GM11168 (cell line): ENCODE data around the gene PTF1A.

ENCODE experiments used
- in situ Hi-C: fragments of 300-500 bp; cut with MboI; formaldehyde crosslinking; loops from one replicate; pipeline ENCODE4 v1.12.0; 2022; ENCODE audit warnings: low sequenced_read_pairs; ENCODE audit not compliant: unreplicated experiment

PTF1A gene, protein sequence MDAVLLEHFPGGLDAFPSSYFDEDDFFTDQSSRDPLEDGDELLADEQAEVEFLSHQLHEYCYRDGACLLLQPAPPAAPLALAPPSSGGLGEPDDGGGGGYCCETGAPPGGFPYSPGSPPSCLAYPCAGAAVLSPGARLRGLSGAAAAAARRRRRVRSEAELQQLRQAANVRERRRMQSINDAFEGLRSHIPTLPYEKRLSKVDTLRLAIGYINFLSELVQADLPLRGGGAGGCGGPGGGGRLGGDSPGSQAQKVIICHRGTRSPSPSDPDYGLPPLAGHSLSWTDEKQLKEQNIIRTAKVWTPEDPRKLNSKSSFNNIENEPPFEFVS

DNA sequence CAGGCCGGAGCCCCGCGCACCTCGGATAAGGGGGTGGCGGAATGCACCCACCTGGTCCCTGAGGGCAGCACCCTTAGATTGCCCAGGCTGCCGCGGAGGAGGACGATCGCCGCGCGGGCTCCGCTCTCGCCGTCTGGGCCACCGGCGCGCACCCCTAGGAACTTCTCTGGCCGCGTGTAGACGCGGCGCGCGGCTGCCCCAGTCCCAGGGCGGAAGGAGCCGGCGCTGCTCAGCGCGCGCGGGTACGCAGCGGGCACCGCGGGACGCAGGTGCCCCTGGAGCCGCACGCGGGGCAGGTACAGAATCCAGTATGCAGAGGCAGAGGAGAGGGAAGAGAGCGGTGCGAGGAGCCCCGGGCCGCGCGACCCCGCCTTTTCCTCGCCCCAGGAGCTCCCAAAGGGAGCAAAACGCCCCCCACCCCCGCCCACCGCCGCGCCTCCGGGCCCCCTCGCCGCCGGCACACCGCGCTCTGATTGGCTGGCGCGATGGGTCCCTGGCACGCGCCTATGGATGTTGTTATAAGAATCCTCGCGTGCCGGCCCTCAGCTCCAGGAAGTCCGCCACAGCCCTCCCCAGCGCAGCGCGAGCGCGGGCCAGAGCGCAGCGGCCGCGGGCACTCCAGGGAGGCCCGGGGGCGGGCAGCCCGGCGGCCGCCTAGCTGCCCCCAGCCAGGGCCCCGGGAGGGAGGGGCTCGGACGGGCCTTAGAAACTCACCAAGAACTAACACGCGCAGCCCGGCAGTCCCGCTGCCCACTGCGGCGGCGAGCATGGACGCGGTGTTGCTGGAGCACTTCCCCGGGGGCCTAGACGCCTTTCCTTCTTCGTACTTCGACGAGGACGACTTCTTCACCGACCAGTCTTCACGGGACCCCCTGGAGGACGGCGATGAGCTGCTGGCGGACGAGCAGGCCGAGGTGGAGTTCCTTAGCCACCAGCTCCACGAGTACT lies at the start of gene PTF1A:
Gene PTF1A, plus strand, starts transcription at position 549 of the 948 bp plus-strand sequence. Its CDS starts 219 bp downstream, at position 768.
- in situ Hi-C loops = no loop called here

DNA sequence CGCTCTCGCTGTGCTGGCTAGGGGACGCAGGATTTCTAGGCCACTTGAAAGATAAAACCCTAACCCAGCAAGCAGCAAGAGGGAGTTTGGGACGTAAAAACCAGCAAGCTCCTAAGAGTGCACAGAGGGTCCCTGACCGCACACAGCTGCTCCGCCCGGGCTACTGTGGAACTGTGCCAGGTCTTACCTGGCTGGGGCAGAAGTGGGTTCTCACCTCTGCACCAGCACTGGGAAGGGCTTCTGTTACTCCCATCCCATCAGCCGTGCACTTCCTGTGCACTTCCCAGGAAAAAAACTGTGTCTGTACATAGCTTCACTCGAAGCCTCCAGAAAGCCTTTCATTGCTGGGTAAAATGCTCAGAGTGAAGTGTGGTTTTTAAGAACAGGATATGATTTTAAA lies 45.9 kb upstream of the PTF1A start:
- in situ Hi-C loops = no loop called here

DNA sequence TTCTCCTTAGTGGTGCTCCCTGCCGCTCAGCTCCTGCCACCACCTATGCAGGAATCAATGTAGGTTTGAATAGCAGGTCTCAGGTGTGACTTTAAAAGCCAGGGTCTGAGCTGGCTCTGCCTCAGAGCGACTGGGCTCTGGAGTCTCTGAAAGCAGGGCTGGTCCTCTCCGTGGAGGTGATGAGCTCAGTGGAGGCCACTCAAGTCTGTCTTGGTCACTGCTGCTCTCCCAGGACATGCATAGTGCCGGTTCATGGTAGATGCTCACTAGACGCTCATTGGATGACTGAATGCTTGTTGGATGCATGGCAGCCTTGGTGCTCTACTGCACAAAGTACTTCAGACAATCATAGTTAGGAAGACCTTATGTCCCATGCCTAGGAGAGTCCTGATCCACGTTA lies 45.1 kb upstream of the PTF1A start:
- in situ Hi-C loops = no loop called here

DNA sequence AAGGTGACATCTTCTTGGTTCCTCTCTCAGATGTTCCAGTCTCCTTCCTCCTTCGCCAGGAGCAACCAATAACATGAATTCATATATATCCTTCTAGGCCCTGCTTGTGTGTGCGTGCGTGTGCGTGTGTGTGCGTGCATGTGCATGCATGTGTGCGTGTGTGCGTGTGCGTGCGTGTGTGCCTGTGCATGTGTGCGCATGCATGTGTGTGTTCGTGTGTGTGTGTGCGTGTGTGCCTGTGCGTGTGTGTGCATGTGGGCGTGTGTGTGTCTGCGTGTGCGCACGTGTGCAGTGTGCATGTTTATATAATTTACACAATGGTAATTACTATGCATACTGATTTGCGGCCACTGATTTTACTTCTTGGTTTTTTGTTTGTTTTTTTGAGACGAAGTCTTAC lies 43.9 kb upstream of the PTF1A start:
- in situ Hi-C loops = no loop called here

DNA sequence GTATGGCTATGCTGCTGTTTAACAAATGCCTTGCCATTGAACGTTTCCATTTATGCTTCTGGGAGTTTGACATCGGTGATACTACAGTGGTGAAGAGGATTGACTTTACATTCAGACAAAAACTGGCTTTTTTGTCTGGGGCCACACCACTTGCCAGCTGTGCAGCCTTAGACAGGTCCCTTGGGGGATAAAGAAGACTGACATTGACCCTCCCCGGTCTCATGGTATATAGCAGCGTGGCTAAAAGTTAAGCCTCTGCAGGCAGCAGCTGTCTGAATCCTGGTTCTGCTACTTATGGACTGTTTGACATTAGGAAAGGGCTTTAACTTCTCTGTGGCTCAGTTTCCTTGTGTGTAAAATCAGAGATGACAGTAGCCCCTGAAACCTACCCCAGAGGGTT lies 42.0 kb upstream of the PTF1A start:
- in situ Hi-C loops = loop anchor here (10.0 kb wide), 1 partner anchor 145 kb away; no protein-coding TSS in a partner anchor

DNA sequence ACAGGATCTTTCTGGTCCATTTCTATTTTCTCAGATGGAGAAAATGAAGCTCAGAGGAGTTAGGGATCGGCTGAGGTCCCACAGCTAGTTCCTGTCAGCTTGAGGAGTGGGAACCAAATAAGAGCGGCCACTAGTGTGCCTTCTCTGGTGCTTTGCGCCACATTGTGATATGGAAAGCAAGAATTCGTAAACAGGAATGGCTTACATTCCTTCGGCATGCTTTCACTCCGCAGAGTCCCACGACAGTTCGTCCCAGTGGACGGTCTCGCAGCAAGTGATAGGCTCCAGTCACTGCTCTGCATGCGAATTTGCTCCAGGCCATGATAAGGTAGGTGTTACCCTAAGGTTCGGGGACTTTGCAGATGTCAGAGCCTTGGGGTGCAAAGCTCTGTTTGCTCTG lies 41.5 kb upstream of the PTF1A start:
- in situ Hi-C loops = loop anchor here (10.0 kb wide), 1 partner anchor 144 kb away; no protein-coding TSS in a partner anchor

DNA sequence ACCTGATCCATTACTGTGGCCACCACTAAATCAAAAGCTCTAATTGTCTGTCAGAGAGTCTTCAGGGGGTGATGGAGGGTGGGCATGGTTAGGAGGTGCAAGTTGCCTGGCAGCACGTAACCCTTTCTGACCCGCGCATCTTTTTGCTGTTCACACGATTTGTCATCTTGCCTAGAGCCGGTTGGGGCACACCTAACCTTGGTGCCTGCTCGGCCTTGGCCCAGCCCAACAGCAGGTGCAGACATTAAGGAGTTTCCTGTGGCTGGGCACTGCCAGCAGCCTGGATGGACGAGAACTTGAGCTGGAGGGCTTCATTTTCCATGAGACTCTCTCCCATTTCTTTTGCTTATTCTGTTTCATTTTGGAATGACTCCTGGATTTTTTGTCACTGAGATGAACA lies 41.0 kb upstream of the PTF1A start:
- in situ Hi-C loops = loop anchor here (10.0 kb wide), 1 partner anchor 144 kb away; no protein-coding TSS in a partner anchor

DNA sequence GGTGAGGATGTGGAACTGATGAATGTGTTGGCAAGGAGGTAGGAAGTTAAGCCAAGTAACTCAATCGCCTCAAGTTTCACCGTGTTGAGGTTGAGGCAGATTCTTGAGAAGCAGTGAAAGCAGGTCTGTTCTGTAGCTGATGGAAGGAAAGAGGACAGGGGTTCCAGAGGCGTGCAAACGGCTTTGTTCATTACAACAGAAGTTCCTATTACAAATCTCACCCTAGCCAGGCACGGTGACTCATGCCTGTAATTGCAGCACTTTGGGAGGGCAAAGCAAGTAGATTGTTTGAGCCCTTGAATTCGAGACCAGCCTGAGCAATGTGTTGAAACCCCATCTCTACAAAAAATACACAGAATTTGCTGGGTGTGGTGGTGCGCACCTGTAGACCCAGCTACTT lies 36.9 kb upstream of the PTF1A start:
- in situ Hi-C loops = loop anchor here (10.0 kb wide), 1 partner anchor 140 kb away; no protein-coding TSS in a partner anchor

DNA sequence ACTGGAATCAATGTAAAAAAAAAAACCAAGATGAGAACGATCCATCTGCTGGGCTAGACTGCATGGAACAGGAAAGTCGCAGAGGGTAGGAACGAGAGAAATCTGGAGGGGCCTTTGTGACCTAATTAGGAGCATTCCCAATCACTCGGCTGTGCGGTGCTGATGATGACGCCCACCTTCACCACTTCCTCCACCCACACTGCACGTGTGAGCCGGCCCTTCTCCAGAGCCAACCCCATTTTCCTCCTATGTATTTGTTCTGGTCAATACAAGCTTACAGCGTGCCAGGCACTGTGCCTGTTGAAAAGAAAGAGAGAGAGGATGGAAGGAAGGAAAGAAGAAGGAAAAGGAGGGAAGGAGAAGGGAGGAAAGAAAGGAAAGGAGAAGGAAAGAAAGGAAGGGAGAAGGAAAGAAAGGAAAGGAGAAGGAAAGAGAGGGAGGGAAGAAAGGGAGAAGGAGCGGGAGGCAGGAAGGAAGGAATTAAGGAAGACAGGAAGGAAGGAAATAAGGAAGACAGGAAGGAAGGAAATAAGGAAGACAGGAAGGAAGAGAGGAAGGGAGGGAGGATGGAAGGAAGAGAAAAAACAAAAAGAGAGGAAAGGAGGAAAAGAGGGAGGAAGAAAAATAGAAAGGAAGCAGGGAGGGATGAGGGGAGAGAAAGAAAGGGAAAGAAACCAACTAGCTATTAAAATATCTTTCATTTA lies 35.5 kb upstream of the PTF1A start:
- in situ Hi-C loops = loop anchor here (10.0 kb wide), 1 partner anchor 138 kb away; no protein-coding TSS in a partner anchor

DNA sequence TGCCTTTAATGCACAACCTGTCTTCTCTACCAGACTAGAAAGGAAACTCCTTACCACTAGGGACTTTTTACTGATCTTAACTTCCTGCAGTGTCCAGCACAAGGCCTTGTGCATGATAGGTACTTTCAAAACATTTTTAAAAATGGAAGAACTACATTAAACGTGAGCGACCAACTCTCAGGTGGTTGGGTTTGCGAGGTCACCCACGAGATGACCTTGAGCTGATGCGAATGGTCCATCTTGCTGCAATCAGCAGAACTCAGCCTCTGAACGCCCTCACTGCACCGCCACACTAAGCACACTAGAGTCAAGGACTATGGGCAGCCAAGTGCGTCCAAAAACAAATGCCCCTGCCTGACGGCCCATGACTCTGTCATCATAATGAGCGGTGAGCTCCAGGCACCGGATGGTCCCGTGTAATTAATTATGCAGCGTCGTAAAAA lies 34.9 kb upstream of the PTF1A start:
- in situ Hi-C loops = loop anchor here (10.0 kb wide), 1 partner anchor 138 kb away; no protein-coding TSS in a partner anchor

DNA sequence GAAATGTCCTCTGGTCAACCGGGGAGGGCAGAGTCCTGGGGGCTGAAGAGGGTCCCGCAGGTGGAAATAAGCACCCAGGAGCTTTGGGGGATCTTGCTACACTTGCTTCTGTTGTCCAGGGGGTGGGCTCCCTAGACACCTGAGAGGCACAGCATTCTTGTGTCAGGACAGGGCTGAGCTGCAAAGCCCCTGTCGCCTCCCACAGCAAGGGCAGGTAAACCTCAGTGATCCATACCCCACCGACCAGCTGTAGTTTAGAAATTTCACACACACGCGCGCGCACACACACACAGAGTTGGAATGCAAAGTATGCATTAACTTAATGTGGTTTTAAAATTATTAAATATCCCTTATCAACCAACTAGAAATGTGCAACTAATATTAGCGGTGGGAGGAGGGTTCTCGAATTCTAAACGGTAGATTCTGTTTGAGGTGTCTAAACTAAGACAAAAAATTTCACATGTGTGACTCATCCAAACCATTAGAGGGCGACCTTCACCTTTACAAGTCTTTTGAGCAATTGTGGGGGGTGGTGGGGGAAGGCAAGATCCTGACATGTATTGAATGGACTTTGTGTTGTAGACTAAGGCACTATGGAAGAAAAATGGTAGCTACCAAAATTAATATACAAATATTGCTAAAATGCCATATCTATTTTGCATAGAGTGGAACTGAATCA lies 34.3 kb upstream of the PTF1A start:
- in situ Hi-C loops = loop anchor here (10.0 kb wide), 1 partner anchor 137 kb away; no protein-coding TSS in a partner anchor

DNA sequence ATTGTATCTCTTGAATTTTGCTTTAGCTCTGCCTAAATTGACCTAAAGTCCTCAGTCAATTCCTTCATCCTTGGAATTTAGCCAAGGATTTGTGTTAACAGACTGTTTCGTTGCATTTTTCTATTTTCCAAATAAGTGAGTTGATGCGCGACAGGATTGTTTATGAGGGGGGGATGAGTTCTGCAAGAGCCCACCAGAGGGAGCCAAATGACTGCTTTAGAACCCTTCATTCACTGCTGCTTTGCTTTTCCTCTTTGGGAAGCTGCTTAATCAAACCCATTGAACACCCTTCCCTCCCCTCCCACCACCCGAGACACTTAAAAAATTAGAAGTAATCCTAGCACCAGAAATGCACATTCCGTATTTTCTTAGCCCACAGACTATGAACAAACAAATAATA lies 33.7 kb upstream of the PTF1A start:
- in situ Hi-C loops = loop anchor here (10.0 kb wide), 1 partner anchor 136 kb away; no protein-coding TSS in a partner anchor

DNA sequence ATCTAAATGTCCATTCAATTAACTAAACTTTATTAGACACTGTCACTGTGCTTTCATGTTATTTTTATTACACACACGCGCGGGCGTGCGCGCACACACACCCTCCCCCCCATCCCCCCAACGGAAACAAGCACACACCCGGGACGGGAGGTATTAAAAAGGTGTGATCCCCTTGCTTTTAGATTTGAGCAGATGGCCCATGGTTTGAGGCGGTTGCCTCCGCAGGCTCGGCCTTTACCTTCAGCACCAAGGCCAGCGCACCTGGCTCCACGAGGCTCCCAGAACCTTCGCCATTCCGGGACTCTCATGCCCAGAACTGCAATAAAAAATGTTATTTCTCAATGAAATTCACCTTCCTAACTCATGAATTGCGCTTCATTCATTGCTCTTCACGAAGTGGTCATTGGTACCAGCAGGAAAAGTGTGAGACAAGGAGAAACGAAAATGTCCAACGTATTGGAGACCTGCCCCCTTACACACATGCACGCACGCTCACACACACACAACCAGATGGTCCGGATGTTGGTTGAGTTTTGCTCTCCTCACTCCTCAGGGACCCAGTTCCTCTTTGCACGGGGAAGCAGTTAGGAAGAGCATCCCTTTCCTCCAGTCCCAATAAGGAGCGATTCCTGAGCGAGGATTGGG lies 20.8 kb upstream of the PTF1A start:
- in situ Hi-C loops = no loop called here

DNA sequence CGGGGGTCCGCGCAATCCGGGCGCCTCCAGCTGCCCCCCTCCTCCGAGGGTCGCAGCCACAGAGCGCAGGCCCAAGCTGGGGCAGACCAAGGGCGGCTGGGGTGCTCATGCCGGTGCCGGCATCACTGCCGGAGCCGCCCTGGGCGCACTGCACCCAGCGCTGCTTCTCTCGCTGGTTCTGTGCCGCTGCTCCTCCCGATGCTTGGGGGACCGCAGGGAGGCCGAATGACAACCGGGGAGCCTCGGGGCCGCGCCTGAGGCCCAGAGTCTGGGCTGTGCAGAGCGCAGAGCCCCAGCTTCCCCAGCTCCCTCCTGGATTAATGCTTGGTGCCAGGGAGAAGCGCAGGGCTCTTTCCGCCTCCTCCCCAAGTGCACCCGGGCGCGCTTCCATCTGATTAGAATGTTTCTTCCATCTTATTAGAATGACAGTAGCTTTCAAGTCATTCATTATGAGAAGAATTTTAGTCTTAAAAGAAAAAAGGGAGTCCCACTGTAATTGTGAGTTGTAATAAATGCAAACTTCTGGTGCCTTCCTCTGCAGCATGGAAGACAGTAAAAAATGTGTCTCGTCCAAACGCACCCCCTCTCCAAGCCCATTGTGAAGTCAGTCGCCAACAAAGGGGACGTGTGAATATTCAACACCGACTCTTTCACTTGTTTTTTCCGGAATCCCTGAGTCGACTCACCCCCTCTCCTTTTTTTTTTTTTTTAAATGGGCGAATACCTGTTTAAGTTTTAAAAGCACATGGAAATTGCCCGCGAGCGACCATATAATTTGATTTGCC lies 19.5 kb upstream of the PTF1A start:
- in situ Hi-C loops = no loop called here

DNA sequence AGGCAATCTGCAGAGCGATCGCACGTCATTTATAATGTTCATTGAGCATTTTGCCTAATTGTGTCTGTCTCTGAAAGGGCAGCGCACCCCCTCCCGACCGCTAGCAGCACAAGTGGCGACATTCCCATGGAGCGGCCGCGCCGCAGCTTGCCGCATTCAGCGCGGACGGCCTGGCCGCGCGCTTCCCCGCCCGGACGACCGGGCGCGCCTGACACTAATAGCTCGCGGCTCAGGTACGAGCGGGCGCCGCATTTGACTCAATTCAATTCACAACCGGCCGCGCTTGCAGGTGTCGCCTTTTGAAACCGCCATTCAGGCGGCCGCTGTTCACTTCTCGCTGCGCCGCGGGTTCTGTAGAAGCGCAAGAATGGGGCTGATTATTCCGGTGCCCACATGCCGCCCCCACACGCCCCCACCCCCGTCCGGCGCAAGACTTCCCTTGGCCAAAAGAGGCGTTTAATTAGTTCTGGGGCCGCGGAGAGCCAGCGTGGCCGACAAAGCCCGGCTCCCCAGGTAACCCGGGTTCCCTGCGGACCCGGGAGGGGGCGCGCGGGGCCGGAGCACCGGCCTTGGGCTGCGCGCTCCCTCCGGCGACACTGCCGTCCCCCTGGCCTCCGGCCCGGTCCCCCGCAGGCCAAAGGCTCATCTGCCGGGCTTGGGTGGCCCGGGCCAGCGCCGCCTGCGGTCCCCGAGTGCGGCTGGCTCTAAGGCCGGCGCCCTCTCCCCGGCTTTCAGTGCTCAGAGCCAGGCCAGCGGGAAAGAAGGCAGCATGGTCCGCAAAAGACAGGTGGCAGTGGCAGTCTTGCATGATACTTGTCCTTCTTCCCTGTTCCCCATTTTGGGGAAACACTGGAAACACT lies 18.7 kb upstream of the PTF1A start:
- in situ Hi-C loops = no loop called here

DNA sequence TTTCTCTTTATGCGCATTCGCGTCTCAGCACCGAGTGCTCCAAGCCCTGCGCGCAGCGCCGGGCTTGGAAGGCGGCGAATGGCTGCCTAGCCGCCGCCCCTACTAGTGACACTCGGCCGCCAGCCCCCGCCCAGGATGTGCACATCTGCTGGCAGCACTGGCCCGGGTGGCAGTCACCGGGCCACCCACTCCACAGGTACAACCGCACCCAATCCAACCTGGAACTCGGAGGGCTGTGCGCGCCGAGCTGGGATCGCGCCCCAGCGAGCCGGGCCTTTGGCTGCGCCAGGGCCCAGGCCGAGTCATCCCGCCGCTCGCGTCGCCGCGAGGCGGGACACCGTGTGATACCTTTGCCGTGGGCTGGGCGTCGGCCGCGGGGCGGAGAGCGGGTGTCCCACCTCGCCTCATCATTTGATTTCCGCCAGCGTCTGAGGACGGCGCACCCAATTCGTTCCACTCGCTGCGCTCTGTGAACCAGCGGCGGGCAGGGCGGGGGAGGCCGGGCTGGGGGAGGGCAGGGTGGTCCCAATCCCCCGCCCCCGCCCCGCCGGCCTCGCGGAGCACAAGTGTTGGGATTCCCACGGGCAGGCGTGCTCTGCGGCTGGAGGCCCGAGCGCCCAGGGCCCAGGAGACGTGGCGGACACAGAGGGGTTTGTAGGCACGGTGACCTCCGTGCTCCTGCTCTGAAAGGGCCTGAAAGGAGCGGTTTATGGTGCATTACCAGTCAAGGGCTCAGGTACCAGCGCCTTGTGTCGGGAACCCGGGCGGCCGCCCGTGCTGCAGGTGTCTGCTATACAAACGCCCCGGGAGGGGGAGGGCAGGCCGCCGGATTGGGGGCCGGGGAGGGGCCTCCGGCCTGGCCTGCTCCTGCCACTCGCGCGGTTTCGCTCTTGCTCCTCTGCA lies 17.8 kb upstream of the PTF1A start:
- in situ Hi-C loops = no loop called here
